Loucy (cell line): Measurements from ENCODE around the gene ARMCX5.

ENCODE experiments used
- H2AFZ ChIP-seq: fragments of 200-600 bp; sonication (generic); 2 replicates; pipeline ENCODE4 v1.6.0; 2016; ENCODE audit warnings: antibody characterized with exemption, mild to moderate bottlenecking, low read length, moderate library complexity
- H3F3A ChIP-seq: fragments of 200-600 bp; 2 replicates; pipeline ENCODE4 v1.6.0; 2016; ENCODE audit warnings: antibody characterized with exemption, low read depth, mild to moderate bottlenecking
- H3K27me3 ChIP-seq: fragments of 200-600 bp; sonication (generic); 2 replicates; pipeline ENCODE4 v1.6.1; 2014; ENCODE audit warnings: low read length, mild to moderate bottlenecking; ENCODE audit not compliant: insufficient read depth, poor library complexity, severe bottlenecking
- H3K36me3 ChIP-seq: fragments of 200-600 bp; sonication (generic); 2 replicates; pipeline ENCODE4 v1.6.1; 2016; ENCODE audit warnings: low read length; ENCODE audit not compliant: insufficient read depth
- H3K4me1 ChIP-seq: fragments of 200-600 bp; sonication (generic); 2 replicates; pipeline ENCODE4 v1.5.1; 2014; ENCODE audit warnings: low read length, mild to moderate bottlenecking; ENCODE audit not compliant: insufficient read depth, poor library complexity, severe bottlenecking
- H3K4me2 ChIP-seq: fragments of 200-600 bp; sonication (generic); 2 replicates; pipeline ENCODE4 v1.6.0; 2014; ENCODE audit warnings: antibody characterized with exemption, low read length, low read depth, mild to moderate bottlenecking; ENCODE audit not compliant: poor library complexity, severe bottlenecking
- H3K4me3 ChIP-seq: fragments of 200-600 bp; sonication (generic); 2 replicates; pipeline ENCODE4 v1.5.1; 2014; ENCODE audit warnings: low read length, mild to moderate bottlenecking, mixed read lengths; ENCODE audit not compliant: poor library complexity, severe bottlenecking
- H3K79me2 ChIP-seq: fragments of 200-600 bp; sonication (generic); 2 replicates; pipeline ENCODE4 v1.6.1; 2014; ENCODE audit warnings: low read length; ENCODE audit not compliant: insufficient read depth
- H3K9ac ChIP-seq: fragments of 200-600 bp; sonication (generic); 2 replicates; pipeline ENCODE4 v1.6.0; 2014; ENCODE audit warnings: mild to moderate bottlenecking, low read depth, low read length, moderate library complexity; ENCODE audit not compliant: poor library complexity, severe bottlenecking
- H3K9me2 ChIP-seq: fragments of 200-600 bp; sonication (generic); replicated peaks from 2 replicates; pipeline ENCODE4 v1.6.1; 2016; ENCODE audit warnings: low read depth, low read length, mixed read lengths
- H3K9me3 ChIP-seq: fragments of 200-600 bp; sonication (generic); 2 replicates; pipeline ENCODE4 v1.6.1; 2014; ENCODE audit warnings: mild to moderate bottlenecking, antibody characterized with exemption, low read length, low read depth; ENCODE audit not compliant: insufficient read depth
- H4K20me1 ChIP-seq: fragments of 200-600 bp; sonication (generic); 2 replicates; pipeline ENCODE4 v1.6.0; 2014; ENCODE audit warnings: antibody characterized with exemption, low read length, mild to moderate bottlenecking; ENCODE audit not compliant: insufficient read depth, poor library complexity, severe bottlenecking
- EZH2phosphoT487 ChIP-seq: fragments of 200-600 bp; IDR thresholded peaks from 2 replicates; pipeline ENCODE4 v1.6.1; 2018; ENCODE audit warnings: antibody characterized with exemption, mild to moderate bottlenecking, moderate library complexity, borderline replicate concordance
- TF ChIP-seq, protein P1 (sequence below): fragments of 200-600 bp; sonication (generic); conservative IDR thresholded peaks from 2 replicates; pipeline ENCODE4 v1.5.1; 2014; ENCODE audit warnings: mild to moderate bottlenecking, antibody characterized with exemption, low read length

Gene ARMCX5

GRCh38 chrX:102650903-102651241, 51.6 kb downstream of the ARMCX5 start:
- H3K9me3 ChIP-seq = no peaks in the 10 kb centered on the region
- H3K79me2 ChIP-seq = no peaks in the 10 kb centered on the region
- H4K20me1 ChIP-seq = no peaks in the 10 kb centered on the region
- no peaks in the 10 kb centered on the region for H3K27me3 ChIP-seq
- TF ChIP-seq, protein P1, sequence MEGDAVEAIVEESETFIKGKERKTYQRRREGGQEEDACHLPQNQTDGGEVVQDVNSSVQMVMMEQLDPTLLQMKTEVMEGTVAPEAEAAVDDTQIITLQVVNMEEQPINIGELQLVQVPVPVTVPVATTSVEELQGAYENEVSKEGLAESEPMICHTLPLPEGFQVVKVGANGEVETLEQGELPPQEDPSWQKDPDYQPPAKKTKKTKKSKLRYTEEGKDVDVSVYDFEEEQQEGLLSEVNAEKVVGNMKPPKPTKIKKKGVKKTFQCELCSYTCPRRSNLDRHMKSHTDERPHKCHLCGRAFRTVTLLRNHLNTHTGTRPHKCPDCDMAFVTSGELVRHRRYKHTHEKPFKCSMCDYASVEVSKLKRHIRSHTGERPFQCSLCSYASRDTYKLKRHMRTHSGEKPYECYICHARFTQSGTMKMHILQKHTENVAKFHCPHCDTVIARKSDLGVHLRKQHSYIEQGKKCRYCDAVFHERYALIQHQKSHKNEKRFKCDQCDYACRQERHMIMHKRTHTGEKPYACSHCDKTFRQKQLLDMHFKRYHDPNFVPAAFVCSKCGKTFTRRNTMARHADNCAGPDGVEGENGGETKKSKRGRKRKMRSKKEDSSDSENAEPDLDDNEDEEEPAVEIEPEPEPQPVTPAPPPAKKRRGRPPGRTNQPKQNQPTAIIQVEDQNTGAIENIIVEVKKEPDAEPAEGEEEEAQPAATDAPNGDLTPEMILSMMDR = no peak
- no peak for TF ChIP-seq EZH2phosphoT487
- no peaks in the 10 kb centered on the region for H3F3A ChIP-seq
- H3K4me3 ChIP-seq = no peak overlapping the region
- H2AFZ ChIP-seq = no peak overlapping the region
- H3K4me2 ChIP-seq = no peak overlapping the region
- no peaks in the 10 kb centered on the region for H3K36me3 ChIP-seq
- no peaks in the 10 kb centered on the region for H3K4me1 ChIP-seq
- H3K9me2 ChIP-seq = no peaks in the 10 kb centered on the region
- no peak overlapping the region for H3K9ac ChIP-seq

DNA sequence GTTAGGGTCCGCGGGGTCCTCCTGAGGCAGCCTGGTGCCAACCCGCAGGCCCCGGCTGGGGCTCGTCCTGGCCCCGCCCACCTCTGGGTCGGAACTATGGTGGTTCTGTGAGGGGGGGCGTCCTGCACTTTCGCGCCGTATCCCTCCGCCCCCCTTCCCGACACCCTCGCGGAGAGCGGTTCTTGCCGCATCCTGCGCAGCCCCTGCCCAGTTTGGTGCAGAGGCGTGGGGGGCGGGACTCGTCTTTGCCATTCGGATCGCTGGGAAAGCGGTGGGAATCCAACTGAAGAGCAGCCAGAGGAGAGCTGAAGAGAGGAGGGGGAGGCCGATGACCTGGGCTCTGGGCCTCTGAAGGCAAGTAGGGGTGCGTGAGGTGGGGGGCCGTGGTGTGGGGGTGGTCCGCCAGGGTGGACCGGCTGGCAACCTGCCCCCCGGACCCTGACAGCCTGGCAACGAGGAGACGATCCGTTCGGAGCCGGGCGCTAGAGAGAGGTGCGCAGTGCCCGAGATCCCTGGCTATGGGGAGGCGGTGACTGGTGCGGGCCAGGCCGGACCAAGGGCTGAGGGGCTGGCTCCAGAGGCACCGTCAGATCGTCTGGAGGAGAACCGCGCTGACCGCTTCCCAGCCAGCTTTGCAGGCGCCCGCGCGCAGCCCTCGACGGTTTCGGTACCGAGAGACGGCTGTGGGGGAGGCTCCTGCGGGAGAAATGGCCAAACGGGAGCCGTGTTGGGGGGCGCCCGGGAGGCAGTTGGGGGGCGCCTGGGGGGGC, 52.1 kb downstream of the ARMCX5 start, which contains the start of gene GPRASP1:
Gene GPRASP1, plus strand, starts transcription at position 242 of the 770 bp plus-strand sequence. CDS start 2,431 bp downstream, outside the sequence.
- Histone ChIP-seq H3K9me2 (no peaks in the 10 kb centered on the region), H3K9ac (no peak within 1 kb of the TSS), H2AFZ (no peak within 1 kb of the TSS), H4K20me1 (no peaks in the 10 kb centered on the region), H3K36me3 (no peaks in the 10 kb centered on the region), H3K9me3 (no peaks in the 10 kb centered on the region), H3K4me3 (no peak within 1 kb of the TSS), H3F3A (no peaks in the 10 kb centered on the region), H3K4me2 (no peak within 1 kb of the TSS), H3K27me3 (no peaks in the 10 kb centered on the region), H3K4me1 (no peaks in the 10 kb centered on the region), H3K79me2 (no peaks in the 10 kb centered on the region)
- TF ChIP-seq EZH2phosphoT487 = no peak
- TF ChIP-seq, protein P1 = no peak

DNA sequence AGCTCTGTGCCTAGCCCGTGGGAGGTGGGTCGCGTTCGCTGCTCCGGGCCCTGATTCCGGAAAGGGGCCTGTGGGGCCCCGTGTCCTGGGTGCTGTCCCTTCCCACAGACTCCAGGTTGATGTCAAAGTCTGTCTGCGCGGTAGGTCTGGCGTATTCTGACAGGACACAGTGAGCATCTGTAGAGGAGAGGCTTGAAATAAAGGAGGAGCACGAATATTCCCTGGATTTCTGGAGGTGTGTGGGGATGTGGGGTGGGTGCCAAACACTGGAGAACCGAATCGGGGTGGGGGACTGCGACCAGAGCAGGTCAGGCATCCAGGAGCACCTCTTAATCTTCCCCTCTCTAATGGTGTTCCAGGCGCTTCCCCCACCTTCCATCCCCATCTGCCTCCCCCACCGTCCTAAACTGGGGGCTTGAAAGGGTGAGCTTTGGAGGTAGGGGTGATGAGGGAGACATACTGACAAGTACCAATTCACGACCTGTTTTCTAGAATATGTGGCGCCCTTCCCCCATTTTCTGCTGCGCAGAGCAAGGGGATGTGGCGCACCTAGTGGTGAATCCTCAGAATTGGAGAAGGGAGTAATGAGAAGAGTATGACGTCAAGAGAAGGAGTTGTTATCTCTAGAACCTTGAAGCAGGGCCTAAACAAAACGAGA, 52.8 kb downstream of the ARMCX5 start:
- H3K79me2 ChIP-seq = no peaks in the 10 kb centered on the region
- no peaks in the 10 kb centered on the region for H3K9me2 ChIP-seq
- H3K4me3 ChIP-seq = no peak overlapping the region
- no peaks in the 10 kb centered on the region for H3F3A ChIP-seq
- H3K9me3 ChIP-seq = no peaks in the 10 kb centered on the region
- TF ChIP-seq EZH2phosphoT487 = no peak
- TF ChIP-seq, protein P1 = no peak
- H3K4me2 ChIP-seq = no peak overlapping the region
- no peaks in the 10 kb centered on the region for H3K27me3 ChIP-seq
- H3K9ac ChIP-seq = no peak overlapping the region
- no peak overlapping the region for H2AFZ ChIP-seq
- H3K4me1 ChIP-seq = no peaks in the 10 kb centered on the region
- no peaks in the 10 kb centered on the region for H4K20me1 ChIP-seq
- H3K36me3 ChIP-seq = no peaks in the 10 kb centered on the region
